Prostate gland (tissue), 2 donors: ENCODE results near the gene UNC79.

Experiments
- CTCF ChIP-seq, 4 experiments: fragments of 200-600 bp in 2 of 4; fragments of 450-650 bp in 2 of 4; sonication (generic) in 2 of 4; IDR thresholded peaks; 1 replicate in 3 of 4; 2 replicates in 1 of 4; pipeline ENCODE4 v1.5.1; 2016 to 2019; ENCODE audit warnings: antibody characterized with exemption in 4 of 4, mild to moderate bottlenecking in 2 of 4, moderate library complexity in 2 of 4
- POLR2A ChIP-seq: fragments of 450-650 bp; IDR thresholded peaks from one replicate; pipeline ENCODE4 v1.6.1; 2016; ENCODE audit warnings: antibody characterized with exemption, mild to moderate bottlenecking
- POLR2AphosphoS5 ChIP-seq: sonication (generic); formaldehyde crosslinking; IDR thresholded peaks from one replicate; pipeline ENCODE4 v1.6.1; 2017; ENCODE audit warnings: antibody characterized with exemption

- TF ChIP-seq CTCF (IDR thresholded peaks at IDR 0.05) (no peak), POLR2A (no peak), POLR2AphosphoS5 (no peak)
These were observed 103.1 kb downstream of the UNC79 start for GRCh38 chr14:93533842-93534241.
